ENCODE data around the gene GATA2. TPM values are rescaled to one million over a fixed set of nuclear protein-coding genes. Genes with fewer than 3 reads are reported as not detected.

The GATA2 gene
- total RNA-seq, 1 donor from 2014 or later, result 3.3 TPM

- DNase-seq, result no peak
Measured at GRCh38 chr3:128432301-128432970, 60.6 kb downstream of the GATA2 start.

- no peak for DNase-seq
Measured at GRCh38 chr3:128431803-128432300, 61.1 kb downstream of the GATA2 start.

DNA sequence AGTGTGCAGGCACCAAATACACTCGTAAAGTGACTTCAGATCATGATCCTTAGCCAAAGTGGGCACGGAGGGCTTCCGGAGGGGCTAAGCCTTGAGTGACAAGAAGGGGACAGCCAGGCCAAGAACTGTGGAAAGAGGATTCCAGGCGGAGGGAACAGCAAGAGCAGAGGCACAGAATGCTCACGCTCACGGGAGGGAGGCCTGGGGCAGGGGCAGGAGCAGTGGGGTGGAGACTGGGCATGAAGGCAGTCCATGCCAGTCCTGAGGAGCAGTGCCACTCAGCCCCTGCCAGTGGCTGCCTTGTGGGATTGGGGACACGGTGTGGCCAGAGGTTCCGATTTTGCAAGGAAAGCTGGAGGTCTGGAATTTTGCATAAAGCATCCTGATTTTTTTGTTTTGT is 62.3 kb downstream of the GATA2 start:
- DNase-seq, result no peak

DNA sequence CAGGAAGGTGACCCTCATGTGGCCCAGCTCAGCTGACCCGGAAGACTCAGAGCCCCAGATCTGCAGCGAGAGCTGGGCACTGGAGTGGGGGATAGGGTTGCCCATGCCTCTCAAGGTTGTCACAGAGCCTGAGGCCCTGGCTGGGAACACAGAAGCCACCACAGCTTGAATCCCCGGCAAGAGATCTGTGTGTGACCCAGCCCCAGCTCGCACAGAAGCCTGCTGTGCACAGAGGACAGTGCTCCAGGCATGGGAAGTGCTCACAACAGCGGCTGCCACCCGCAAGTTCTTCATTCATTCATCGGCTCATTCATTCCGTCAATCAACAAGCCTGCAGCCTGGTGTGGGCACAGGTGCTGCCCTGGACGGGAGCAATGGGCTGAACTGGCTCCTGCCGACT is 62.7 kb downstream of the GATA2 start:
- no peak for DNase-seq

GRCh38 chr3:128429751-128430150 is 63.2 kb downstream of the GATA2 start:
- no peak for DNase-seq

Other genes starting within 250 kb of the GATA2 start
- not detected for gene DNAJB8, start 26.3 kb downstream of the GATA2 start, total RNA-seq
- 137 TPM for gene RPN1, start 157.6 kb upstream of the GATA2 start, total RNA-seq
- 58.6 TPM for gene RAB7A, start 233.0 kb upstream of the GATA2 start, total RNA-seq

Data from skin of body (tissue), 2 donors.